CD4-positive, alpha-beta T cell treated with Interleukin-1 beta for 1 hour (primary cell): ENCODE data around the gene JPT1.
"Not testable (repeated sequence)": the region's sequence is repeated elsewhere in the genome, so short reads cannot be mapped to it uniquely, and the experiment has no call there.

Experiments
- DNase-seq, 2 donors: peaks; one replicate each; pipeline ENCODE4 v3.0.0-alpha.2; 2020 to 2022

JPT1 gene, protein sequence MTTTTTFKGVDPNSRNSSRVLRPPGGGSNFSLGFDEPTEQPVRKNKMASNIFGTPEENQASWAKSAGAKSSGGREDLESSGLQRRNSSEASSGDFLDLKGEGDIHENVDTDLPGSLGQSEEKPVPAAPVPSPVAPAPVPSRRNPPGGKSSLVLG

DNA sequence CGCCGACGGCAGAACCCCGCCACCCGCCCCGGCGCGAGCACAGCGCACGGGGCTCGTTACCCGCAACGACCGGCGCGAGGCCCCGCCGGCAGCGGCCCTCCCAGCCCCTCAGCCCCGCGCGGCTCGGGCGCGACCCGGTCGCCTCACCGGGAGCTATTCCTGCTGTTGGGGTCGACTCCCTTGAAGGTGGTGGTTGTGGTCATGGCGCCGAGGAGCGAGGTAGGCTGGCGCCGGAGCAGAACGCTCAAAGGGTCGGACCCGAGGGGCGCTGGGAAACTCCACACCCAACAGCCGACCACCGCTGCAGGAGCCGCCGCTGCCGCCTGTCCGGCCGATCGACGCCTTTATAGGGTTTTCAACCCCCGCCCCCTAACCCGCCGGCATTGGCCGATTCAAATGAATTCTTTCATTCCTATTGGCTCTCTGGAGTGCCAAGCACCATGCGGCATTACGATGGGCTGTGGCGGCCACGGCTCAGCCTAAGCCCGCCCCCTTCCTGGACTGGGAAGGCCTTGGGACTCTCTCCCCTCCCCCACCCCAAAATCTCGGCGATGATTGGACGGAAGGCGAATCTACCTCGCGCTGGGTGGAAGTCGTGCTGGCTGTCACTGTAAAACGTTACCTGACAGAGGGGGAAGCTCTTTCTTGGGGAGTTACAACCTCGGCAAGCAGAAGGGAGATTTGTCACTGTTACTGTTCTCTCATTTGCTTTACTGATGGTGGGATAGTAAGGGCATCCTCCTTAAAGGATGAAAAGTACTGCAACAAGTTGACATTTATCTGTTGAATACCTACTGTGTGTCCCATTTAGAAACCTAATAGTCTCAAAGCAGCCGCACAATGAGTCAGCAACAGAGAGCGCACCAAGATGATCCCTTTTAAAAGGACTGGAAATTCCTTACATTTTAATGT is at the start of gene JPT1:
Gene JPT1, minus strand, starts transcription at position 318 of the 912 bp plus-strand sequence. Its CDS starts 115 bp downstream, at position 203.
- DNase-seq: peak; percentile 99

DNA sequence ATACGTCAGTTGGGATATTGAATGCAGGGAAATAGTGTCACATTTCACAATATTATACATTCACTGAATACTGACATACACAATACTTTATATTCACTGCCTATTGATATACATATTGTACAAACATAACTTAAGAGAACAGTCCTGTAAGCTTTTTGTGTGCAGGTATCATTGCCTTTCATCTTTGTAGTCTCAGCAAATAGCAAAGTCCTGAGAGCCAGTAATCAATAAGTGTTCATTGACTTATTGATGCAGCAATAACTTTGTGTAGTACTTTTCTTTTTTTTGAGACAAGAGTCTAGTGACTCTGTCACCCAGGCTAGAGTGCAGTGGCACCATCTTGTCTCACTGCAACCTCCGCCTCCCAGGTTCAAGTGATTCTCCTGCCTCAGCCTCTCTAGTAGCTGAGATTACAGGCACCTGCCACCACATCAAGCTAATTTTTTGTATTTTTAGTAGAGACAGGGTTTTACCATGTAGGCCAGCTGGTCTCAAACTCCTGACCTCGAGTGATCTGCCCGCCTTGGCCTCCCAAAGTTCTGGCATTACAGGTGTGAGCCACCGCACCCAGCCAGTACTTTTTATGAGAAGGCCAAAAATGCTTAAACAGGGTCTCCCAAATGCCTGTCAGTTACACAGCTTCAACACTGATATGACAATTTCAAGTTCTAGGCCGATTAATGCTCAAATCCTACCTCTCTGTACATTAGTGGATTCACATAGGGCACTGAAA is 45.7 kb upstream of the JPT1 start:
- no peak for DNase-seq

DNA sequence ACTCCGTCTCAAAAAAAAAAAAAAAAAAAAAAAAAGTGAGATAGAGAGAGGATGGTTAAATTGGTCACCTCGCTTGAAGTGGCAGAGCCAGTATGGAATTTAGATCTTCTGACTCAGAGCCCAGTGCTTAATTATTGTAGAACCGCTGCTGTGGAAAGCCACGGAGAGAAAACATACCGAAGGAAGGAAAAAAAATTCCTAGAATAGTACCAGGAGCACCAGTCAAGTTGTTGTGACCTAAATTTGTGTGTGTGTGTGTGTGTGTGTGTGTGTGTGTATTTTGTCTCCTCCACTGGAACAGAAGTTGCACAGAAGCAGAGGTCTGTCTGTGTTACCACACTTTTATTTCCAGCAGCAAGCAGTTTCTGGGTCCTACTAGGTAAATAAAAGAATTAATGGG is 40.6 kb upstream of the JPT1 start:
- DNase-seq: no peak

DNA sequence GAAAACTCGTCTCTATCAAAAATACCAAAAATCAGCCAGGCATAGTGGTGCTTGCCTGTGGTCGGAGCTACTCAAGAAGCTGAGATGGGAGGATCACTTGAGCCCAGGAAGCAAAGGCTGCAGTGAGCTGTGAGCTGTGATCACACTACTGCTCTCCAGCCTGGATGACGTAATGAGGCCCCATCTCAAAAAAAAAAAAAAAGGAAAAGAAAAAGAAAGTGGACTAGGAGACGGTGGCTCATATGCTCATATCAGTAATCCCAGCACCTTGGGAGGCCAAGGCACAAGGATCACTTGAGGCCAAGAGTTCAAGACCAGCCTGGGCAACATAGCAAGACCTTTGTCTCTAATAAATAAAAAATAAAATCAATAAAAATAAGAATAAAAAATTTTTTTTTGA is 37.3 kb upstream of the JPT1 start:
- no peak for DNase-seq

DNA sequence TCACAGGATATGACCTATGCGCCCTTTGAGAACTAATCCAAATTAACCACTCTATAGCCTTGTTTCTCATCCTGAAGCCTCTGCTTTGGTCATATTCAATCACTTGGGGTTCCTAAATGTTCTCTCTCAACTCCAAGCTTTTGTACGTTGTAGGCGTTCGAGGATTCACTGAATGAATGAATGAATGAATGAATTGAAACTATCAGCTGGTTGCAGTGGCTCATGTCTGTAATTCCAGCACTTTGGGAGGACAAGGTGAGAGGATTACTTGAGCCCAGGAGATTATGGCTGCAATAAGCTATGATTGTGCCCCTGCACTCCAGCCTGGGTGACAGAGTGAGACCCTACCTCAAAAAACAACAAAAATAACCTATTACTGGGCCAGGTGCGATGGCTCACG is 34.3 kb upstream of the JPT1 start:
- no peak for DNase-seq

DNA sequence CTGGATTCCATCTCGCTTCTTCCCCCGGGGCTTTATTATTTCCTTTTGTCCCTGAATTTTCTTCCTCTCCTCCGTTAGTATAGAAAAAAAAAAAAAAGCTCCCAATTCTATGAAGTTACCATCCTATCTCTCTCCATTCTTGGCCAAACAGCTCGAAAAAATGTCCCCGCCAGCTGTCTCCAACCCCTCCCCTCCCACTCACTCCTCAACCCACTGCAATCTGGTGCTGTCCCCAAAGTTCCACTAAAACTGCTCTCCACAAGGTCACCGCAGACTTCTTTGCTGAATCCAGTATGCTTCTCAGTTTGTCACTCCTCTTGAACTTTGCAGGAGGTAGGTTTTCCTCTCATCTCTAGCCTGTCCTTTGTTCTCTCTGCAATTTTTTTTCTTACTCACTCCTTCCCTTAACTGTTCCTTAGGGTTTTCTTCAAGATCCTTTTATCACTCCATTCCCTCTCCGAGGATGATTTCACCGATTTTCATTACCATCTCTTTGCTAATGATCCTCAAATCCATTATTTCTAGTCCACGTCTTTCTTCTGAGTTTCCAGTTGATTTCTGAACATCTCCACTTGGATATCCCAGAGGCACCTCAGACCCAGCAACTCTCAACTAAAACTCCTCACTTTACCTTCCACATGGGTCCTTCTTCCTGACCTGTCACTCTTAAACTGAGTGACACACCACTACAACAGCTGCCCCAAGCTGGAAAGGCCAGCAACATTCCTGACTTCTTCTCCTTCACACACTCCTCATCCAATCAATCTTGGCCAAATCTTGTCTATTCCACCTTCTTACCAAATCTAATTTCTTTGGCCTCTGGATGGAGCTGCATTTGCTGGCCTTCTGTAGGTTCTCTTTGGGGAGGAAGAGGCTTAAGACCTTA is 29.9 kb upstream of the JPT1 start:
- DNase-seq: no peak

DNA sequence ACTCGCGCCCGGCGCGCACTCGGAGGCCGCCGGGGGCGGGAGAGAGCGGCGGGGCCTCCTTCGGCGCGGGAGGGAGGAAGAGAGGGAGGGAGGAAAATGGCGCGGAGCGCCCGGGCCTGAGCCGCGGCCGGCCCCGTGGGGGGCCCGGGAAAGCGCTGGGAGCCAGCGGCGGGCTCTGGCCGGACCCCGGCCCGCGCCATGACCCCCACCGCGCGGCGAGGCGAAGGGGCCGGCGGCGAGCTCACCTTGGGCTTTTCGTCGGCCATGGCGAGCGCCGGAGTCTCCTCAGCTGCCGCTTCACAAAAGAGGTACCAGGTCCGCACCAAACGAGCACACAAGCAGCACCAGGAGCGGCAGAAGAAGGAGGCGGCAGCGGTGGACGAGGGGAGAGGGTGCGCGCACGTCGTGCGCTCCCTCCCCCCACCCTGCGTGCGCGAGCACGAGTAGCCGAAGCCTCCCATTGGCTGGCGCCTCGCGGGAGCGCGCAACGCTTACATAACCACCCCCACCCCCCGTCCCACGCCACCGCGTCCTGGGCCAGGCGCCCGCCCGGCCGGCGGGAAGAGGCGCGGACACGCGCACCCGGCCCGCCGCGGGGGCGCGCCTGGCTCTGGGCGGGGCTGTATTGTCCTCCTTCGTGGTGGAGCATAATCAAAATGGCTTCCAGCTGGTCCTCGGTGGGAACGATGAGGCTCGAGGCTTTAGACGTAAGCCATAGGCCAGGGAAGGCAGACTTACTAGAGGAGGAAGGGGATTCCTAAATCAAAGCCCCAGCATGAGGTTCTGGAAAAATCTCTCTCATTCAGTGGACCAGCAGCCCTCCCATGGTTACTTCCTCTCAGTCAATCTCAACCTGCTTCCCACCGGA is 28.5 kb upstream of the JPT1 start, which contains the start of gene SUMO2:
Gene SUMO2, minus strand, starts transcription at position 391 of the 868 bp plus-strand sequence. Its CDS starts 125 bp downstream, at position 266.
- peak; percentile 95 to 96 for DNase-seq

DNA sequence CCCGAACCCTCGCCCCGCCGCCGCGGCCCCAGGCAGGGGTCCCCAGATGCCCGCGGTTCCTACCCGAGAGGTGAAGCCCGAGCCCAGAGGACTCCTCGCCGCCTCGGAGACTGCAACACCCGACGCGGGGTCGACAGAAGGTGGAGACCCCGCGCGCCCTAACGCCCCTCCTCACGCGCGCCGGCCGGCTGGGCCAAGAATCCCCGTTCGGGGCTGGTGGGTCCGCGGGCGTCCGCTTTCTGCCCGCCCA is 27.9 kb upstream of the JPT1 start:
- DNase-seq: no peak

DNA sequence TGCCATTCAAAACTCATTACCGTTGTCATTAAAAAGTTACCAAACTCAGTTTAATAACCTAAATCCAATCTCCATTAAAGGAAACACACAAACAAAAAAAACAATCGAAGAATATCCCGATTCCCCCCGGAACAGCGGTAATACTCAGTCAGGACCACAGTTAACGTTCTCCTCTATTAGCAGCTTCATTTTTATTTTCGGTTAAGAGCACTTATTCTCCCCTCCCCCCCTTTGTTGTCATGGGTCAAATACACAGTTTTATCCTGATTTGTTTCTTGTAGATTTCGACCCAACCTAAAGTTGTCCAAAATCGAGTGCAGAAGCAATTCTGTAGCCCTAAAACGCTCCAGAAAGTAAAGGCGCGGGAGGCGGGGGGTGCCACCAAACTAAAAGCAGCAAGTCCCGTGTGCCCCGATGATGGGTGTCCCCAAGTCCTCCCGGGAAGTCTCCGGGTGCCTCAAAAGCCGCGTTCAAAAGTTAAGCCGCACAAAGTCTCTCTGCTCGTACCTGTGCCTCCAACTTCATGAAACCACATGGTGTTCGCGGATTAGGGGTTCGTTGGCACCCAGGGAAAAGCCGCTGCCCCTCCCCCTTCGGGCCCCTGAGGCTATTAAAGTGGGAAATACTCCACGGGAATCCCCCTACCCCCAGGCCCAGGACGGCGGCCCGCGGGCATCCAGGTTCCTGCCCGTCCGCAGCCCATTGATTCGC is 27.5 kb upstream of the JPT1 start:
- peak; percentile 26 to 56 for DNase-seq

DNA sequence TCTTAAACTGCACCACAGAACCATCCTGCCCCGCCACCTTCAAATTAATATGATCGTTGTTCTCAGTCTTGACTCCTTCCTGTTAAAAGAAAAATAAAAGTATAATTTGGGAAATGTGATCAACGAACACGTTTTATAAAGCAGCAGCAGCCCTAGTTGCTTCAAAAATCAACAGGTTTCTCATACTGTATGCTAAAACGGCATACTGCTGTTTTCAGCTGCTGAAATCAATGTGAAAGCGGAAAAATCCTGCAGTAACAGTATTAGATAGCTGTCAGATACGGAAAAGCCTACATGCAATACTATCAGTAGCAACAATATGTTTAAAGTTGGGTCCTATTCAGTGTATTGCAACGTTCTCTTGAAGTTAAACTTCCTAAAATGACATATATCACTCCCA is 26.8 kb upstream of the JPT1 start:
- no peak for DNase-seq

DNA sequence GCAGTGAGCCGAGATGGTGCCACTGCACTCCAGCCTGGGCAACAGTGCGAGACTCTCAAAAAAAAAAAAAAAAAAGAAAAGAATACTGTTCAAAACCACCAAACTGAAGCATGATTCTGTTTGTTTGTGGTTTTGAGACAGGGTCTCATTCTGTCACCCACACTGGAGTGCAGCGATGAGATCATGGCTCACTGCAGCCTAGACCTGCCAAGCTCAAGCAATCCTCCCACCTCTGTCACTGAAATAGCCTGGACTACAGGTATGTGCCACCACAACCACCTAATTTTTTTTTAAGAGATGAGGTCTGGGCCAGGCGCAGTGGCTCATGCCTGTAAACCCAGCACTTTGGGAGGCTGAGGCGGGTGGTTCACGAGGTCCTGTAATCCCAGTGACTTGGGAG is 24.1 kb upstream of the JPT1 start:
- DNase-seq: no peak

DNA sequence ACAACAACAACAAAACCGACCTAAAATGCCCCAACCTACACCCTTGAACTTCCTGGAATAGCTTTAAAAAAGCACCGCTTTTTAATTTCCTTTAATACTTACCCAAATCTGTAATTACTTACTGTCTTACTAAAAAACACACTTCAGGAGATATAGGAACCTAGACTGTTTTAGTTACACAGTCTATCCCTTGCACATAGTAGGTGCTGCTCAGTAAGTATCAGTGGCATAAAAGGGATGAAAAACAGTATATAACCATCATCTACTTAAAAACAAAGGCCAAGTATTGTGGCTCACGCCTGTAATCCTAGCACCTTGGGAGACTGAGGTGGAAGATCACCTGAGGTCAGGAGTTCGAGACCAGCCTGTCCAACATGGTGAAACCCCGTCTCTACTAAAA is 22.3 kb upstream of the JPT1 start:
- DNase-seq: no peak

DNA sequence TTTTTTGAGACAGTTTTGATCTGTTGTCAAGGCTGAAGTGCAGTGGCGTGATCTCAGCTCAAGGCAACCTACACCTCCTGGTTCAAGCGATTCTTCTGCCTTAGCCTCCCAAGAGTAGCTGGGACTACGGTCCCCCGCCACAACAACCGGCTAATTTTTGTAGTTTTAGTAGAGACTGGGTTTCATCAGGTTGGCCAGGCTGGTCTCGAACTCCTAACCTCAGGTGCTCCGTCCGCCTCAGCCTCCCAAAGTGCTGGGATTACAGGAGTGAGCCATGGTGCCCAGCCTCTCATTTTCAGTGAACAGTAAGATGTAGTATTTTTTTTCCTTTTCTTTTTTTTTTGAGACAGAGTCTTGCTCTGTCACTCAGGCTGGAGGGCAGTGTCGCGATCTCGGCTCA is 20.7 kb upstream of the JPT1 start:
- no peak for DNase-seq

DNA sequence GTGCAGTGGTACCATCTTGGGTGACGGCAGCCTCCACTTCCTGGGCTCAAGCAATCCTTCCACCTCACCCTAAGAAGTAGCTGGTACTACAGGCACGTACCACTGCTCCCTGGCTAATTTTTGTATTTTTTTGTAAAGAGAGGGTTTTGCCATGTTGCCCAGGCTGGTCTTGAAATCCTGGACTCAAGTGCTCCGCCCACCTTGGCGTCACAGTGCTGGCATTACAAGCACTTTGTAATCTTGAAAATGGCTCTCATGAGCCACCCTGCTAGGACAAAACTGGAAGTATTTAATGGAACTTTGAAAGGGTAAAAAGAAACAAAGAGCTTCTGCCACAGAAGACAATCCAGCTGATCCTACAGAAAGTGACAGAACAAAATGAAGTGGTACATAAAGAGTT is 19.2 kb upstream of the JPT1 start:
- no peak for DNase-seq

DNA sequence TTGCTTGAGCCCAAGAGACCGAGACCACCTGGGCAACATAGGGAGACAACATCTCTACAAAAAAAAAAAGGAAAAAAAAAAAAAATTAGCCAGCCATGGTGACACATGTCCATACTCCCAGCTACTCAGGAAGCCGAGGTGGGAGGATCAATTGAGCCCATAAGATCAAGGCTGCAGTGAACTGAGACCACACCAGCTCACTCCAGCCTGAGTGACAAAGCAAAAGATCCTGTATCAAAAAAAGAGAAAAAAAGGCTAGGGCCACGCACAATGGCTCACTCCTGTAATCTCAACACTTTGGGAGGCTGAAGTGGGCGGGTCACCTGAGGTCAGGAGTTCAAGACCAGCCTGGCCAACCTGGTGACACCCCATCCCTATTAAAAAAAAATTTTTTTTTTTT is 14.7 kb upstream of the JPT1 start:
- no peak for DNase-seq

DNA sequence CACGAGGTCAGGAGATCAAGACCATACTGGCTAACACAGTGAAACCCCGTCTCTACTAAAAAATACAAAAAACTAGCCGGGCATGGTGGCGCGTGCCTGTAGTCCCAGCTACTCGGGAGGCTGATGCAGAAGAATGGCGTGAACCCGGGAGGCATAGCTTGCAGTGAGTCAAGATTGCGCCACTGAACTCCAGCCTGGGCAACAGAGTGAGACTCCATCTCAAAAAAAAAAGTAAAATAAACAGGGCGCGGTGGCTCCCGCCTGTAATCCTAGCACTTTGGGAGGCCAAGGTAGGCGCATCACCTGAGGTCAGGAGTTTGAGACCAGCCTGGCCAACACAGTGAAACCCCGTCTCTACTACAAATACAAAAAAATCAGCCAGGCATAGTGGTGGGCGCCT is 10.3 kb upstream of the JPT1 start:
- DNase-seq: not testable (repeated sequence)

DNA sequence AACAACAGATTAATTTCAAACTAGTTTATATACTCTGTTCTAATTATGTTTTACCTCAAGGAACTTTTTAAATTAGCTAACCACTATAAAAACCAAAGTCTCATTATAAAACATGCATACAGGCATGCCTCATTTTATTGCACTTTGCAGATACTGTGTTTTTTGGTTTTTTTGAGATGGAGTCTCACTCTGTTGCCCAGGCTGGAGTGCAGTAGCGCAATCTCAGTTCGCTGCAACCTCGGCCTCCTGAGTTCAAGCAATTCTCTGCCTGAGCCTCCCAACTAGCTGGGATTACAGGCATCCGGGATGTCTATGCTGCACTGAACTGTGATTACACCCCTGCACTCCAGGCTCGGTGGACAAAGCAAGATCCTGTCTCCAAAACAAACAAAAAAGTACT is 8.8 kb upstream of the JPT1 start:
- DNase-seq: no peak

DNA sequence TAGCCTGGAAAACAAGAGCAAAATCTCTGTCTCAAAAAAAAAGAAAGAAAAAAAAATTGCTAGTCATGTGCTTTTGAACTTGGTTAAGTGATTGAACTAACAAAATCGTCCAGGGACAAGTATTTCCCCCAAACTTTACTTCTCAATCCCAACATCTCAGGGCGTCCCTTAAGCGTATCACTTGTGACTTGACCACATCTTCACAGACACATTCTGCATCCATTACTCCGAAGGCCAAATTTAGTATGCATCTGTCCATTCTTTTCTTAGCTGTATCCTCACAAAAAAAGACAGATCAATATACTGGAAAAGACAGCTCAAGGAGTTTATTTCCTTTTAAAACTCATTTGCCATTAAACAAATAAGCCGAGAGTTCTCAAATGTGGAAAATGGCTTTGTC is 5.9 kb upstream of the JPT1 start:
- DNase-seq: no peak

DNA sequence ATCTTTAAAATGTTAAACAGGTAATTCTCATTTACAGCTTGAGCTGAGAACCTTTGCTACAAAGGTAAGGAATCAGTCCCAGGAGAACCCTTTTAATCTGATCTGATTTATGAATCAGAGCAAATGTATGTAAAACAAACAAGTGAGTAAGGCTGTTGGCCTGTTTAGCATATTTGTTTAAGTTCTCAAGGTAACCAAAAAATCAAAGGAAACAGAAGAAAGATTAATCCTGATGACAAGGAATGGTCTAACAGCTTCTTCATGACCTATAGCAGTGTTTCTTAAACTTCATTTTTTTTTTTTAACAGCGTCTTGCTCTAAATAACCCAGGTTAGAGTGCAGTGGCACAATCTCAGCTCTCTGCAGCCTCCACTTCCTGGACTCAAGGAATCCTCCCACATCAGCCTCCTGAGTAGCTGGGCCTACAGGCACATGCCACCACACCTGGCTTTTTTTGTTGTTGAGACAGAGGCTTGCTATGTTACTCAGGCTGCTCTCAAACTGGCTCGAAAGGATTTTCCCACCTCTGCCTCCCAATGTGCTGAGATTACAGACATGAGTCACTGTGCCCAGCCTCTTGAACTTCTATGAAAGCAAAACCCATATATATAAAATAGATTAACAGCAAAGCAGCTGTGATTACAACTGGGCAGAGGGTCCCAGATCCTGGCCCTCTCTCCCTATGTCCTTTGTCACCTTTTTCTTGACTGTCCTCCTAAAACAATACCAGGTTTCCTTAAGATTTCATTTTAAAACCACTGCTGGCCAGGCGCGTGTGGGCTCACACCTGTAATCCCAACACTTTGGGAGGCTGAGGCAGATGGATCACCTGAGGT is 5.1 kb upstream of the JPT1 start:
- no peak for DNase-seq

DNA sequence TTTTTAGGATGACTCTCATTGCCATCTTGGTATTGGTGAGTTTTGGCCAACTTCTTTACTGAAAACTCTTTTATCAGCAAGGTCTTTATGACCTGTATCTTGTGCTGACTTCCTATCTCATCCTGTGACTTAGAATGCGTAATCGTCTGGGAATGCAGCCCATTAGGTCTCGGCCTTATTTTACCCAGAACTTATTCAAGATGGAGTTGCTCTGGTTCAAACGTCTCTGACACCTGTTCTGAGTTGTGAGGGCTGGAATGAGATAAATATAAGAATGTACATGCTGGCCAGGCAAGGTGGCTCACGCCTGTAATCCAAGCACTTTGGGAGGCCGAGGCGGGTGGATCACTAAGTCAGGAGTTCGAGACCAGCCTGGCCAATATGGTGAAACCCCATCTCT is 4.2 kb upstream of the JPT1 start:
- not testable (repeated sequence) for DNase-seq
